HepG2 (cell line): ENCODE data around the gene MCTS1. TPM values are rescaled to one million over a fixed set of nuclear protein-coding genes. Genes with fewer than 3 reads are reported as not detected.

Source experiments
- AFF4 ChIP-seq: sonication (generic); formaldehyde crosslinking; IDR thresholded peaks from 2 replicates; pipeline ENCODE4 v1.4.0; 2020; ENCODE audit warnings: missing genetic modification reagents
- ATF7-NPFF ChIP-seq: sonication (generic); formaldehyde crosslinking; IDR thresholded peaks from 2 replicates; pipeline ENCODE4 v1.8.1; 2023; ENCODE audit warnings: mild to moderate bottlenecking, low read depth, missing genetic modification reagents, moderate library complexity
- CBX1 ChIP-seq: IDR thresholded peaks from one replicate; pipeline ENCODE4 v1.6.1; 2016; ENCODE audit warnings: antibody characterized with exemption, low read depth
- ELF1 ChIP-seq: sonication (generic); formaldehyde crosslinking; IDR thresholded peaks from 2 replicates; pipeline ENCODE4 v1.4.0; 2020; ENCODE audit warnings: missing genetic modification reagents
- HDAC6 ChIP-seq: fragments of 200-600 bp; sonication (generic); IDR thresholded peaks from 2 replicates; pipeline ENCODE4 v1.7.0; 2017; ENCODE audit warnings: mild to moderate bottlenecking, antibody characterized with exemption, low read length, low read depth
- KDM1A ChIP-seq: IDR thresholded peaks from 2 replicates; pipeline ENCODE4 v1.6.1; 2016; ENCODE audit warnings: missing compliant biosample characterization
- MAFF ChIP-seq: IDR thresholded peaks from 2 replicates; pipeline ENCODE4 v1.6.1; 2011; ENCODE audit warnings: low read depth, low read length, improper control_type of control experiment
- SKIL ChIP-seq: sonication (generic); formaldehyde crosslinking; IDR thresholded peaks from 2 replicates; pipeline ENCODE4 v1.8.0; 2022; ENCODE audit warnings: missing genetic modification reagents, mild to moderate bottlenecking, moderate library complexity, borderline replicate concordance
- TBX2 ChIP-seq: sonication (generic); formaldehyde crosslinking; IDR thresholded peaks from 2 replicates; pipeline ENCODE4 v1.5.0; 2020; ENCODE audit warnings: missing genetic modification reagents, mild to moderate bottlenecking, borderline replicate concordance
- ZBED4 ChIP-seq: sonication (generic); formaldehyde crosslinking; IDR thresholded peaks from 2 replicates; pipeline ENCODE4 v1.4.0; 2020; ENCODE audit warnings: missing genetic modification reagents, borderline replicate concordance
- ZBTB1 ChIP-seq: sonication (generic); formaldehyde crosslinking; IDR thresholded peaks from 2 replicates; pipeline ENCODE4 v1.4.0; 2020; ENCODE audit warnings: missing genetic modification reagents, borderline replicate concordance
- ZBTB37 ChIP-seq: sonication (generic); formaldehyde crosslinking; IDR thresholded peaks from 2 replicates; pipeline ENCODE4 v1.4.0; 2020; ENCODE audit warnings: mild to moderate bottlenecking, missing genetic modification reagents
- ZNF644 ChIP-seq: IDR thresholded peaks from 2 replicates; pipeline ENCODE4 v1.6.1; 2016; ENCODE audit warnings: low read depth
- ZSCAN30 ChIP-seq: sonication (generic); formaldehyde crosslinking; IDR thresholded peaks from 2 replicates; pipeline ENCODE4 v1.5.0; 2020; ENCODE audit warnings: mild to moderate bottlenecking, missing genetic modification reagents
- polyA plus RNA-seq, 8 experiments: library from polyadenylated mRNA; depleted of rRNA in 3 of 8; stranded (reverse) in 7 of 8; unstranded in 1 of 8; fragments of >200 nt; fragmentation: Illumina TruSeq in 4 of 8; extraction: Trizol in 4 of 8; gene quantifications; 2 replicates each; pipeline versions ENCODE4 v1.2.1 to v1.2.3, GENCODE V29; 2011 to 2016; ENCODE audit warnings: low read depth in 4 of 8, missing spikeins in 1 of 8, mixed read lengths in 1 of 8; ENCODE audit not compliant: insufficient read depth in 1 of 8
- total RNA-seq, 5 experiments: library from RNA; depleted of rRNA; stranded (reverse); fragments of >200 nt; fragmentation: Illumina TruSeq; extraction: Trizol; gene quantifications; 2 replicates each; pipeline ENCODE4 v1.2.3, GENCODE V29; 2016; ENCODE audit warnings: low read depth in 1 of 5

MCTS1 gene
- total and polyA plus RNA-seq, 2 of the 13 experiments (the other 11 are each of a cell fraction or from before 2014, with no cell fraction given): 30.1 to 59.0 TPM

- TF ChIP-seq ZBED4 (CRISPR knock-in tag): no peak
- TF ChIP-seq ZNF644: no peak
- TF ChIP-seq MAFF: no peak
- TF ChIP-seq ZBTB1 (CRISPR knock-in tag): no peak
- peak; percentile 82 for TF ChIP-seq TBX2 (CRISPR knock-in tag)
- no peak for TF ChIP-seq ZBTB37 (CRISPR knock-in tag)
- no peak; the same call in 1 of the 2 replicates for TF ChIP-seq ELF1 (CRISPR knock-in tag)
- TF ChIP-seq ATF7-NPFF (CRISPR knock-in tag): peak; percentile 62; the same call in 1 of the 2 replicates
- TF ChIP-seq CBX1: no peak
- TF ChIP-seq HDAC6: no peak
- no peak for TF ChIP-seq AFF4 (CRISPR knock-in tag)
- no peak for TF ChIP-seq SKIL (CRISPR knock-in tag)
- no peak for TF ChIP-seq ZSCAN30 (CRISPR knock-in tag)
- no peak for TF ChIP-seq KDM1A (CRISPR knock-in tag)
These were observed 26.0 kb downstream of the MCTS1 start, which contains the start of gene C1GALT1C1 (continued) for GRCh38 chrX:120629667-120630537.
